ENCODE data around the gene KCNQ2.
A peak's percentile ranks its signal among the peaks of the same experiment; 100 is the strongest.

The KCNQ2 gene

GRCh38 chr20:63409066-63409833, 63.2 kb downstream of the KCNQ2 start:
- no peak overlapping the region for H3K4me2 ChIP-seq (ENCODE audit: insufficient read depth, low read length, poor library complexity, severe bottlenecking)
- H3K4me1 ChIP-seq (ENCODE audit: control insufficient read depth in 2 of 2, insufficient read depth in 1 of 2, low read depth in 1 of 2, low read length in 2 of 2), result peaks cover 2 to 11% of the 10 kb centered on the region in 2 donors
- H2BK5ac ChIP-seq (ENCODE audit: low read length), result peak overlapping the region; percentile 75
- no peak overlapping the region for H3K27ac ChIP-seq (replicated peaks; ENCODE audit: low read length)
- H3K4ac ChIP-seq (ENCODE audit: low read length), result no peak overlapping the region
- H4K91ac ChIP-seq (ENCODE audit: low read depth, low read length, poor library complexity), result peak overlapping the region; percentile 38
- H3K23ac ChIP-seq (ENCODE audit: low read depth, low read length, poor library complexity), result peak overlapping the region; percentile 8
- no peaks in the 10 kb centered on the region for H3K79me1 ChIP-seq (ENCODE audit: low read depth, low read length)
- H3K36me3 ChIP-seq (replicated peaks in 1 of 2; ENCODE audit: control insufficient read depth in 2 of 2, insufficient read depth in 2 of 2, low read length in 2 of 2), result peaks cover 2 to 3% of the 10 kb centered on the region in 2 donors
- H3K18ac ChIP-seq (ENCODE audit: low read length), result peak overlapping the region; percentile 64
- H3K9me3 ChIP-seq (replicated peaks in 1 of 2; ENCODE audit: control insufficient read depth in 2 of 2, insufficient read depth in 1 of 2, low read depth in 1 of 2, low read length in 2 of 2), result peaks cover 0 to 2% of the 10 kb centered on the region in 2 donors
- peak overlapping the region; percentile 92 for H2BK15ac ChIP-seq (ENCODE audit: low read length)
- no peaks in the 10 kb centered on the region for H3K27me3 ChIP-seq (ENCODE audit: control insufficient read depth in 3 of 3, insufficient read depth in 3 of 3, low read depth in 1 of 3, low read length in 3 of 3)
- H4K8ac ChIP-seq (ENCODE audit: low read depth, low read length), result no peak overlapping the region
- DNase-seq (ENCODE audit: low spot score), result no peak
- H2BK12ac ChIP-seq (ENCODE audit: low read length), result no peak overlapping the region
- H2AK5ac ChIP-seq (ENCODE audit: low read depth, low read length), result peak overlapping the region; percentile 86
- H2BK120ac ChIP-seq (ENCODE audit: low read depth, low read length), result peak overlapping the region; percentile 61
- H3K9ac ChIP-seq (ENCODE audit: low read depth, low read length, poor library complexity), result peak overlapping the region; percentile 21
- H3K4me3 ChIP-seq (ENCODE audit: low read length in 2 of 2), result peak overlapping the region in 1 of 2 donors; percentile 49
- WGBS, 2 donors (ENCODE audit: extremely low coverage in 2 of 2, insufficient read length in 2 of 2, insufficient replicate concordance in 1 of 2), result no CpG with 5 or more reads among the region's 21 CpGs
- H3K14ac ChIP-seq (ENCODE audit: low read length), result peak overlapping the region; percentile 38
- H2AFZ ChIP-seq (ENCODE audit: low read length), result no peak overlapping the region

- H3K23ac ChIP-seq (ENCODE audit: low read depth, low read length, poor library complexity), result no peak overlapping the region
- H2BK120ac ChIP-seq (ENCODE audit: low read depth, low read length), result peak overlapping the region; percentile 61
- H3K9ac ChIP-seq (ENCODE audit: low read depth, low read length, poor library complexity), result no peak overlapping the region
- no peak overlapping the region for H2BK12ac ChIP-seq (ENCODE audit: low read length)
- H4K91ac ChIP-seq (ENCODE audit: low read depth, low read length, poor library complexity), result no peak overlapping the region
- H2BK5ac ChIP-seq (ENCODE audit: low read length), result peak overlapping the region; percentile 75
- H3K18ac ChIP-seq (ENCODE audit: low read length), result peak overlapping the region; percentile 64
- no peak overlapping the region for H3K4me2 ChIP-seq (ENCODE audit: insufficient read depth, low read length, poor library complexity, severe bottlenecking)
- no peak overlapping the region for H3K27ac ChIP-seq (replicated peaks; ENCODE audit: low read length)
- no peak for DNase-seq (ENCODE audit: low spot score)
- no peak overlapping the region for H3K4me3 ChIP-seq (ENCODE audit: low read length in 2 of 2)
- H2AK5ac ChIP-seq (ENCODE audit: low read depth, low read length), result peak overlapping the region; percentile 92
- peaks cover under 1% of the 10 kb centered on the region for H3K79me1 ChIP-seq (ENCODE audit: low read depth, low read length)
- H2BK15ac ChIP-seq (ENCODE audit: low read length), result peak overlapping the region; percentile 75
- no peak overlapping the region for H4K8ac ChIP-seq (ENCODE audit: low read depth, low read length)
- no peak overlapping the region for H2AFZ ChIP-seq (ENCODE audit: low read length)
- no peaks in the 10 kb centered on the region for H3K27me3 ChIP-seq (ENCODE audit: control insufficient read depth in 3 of 3, insufficient read depth in 3 of 3, low read depth in 1 of 3, low read length in 3 of 3)
- peaks cover 2 to 11% of the 10 kb centered on the region in 2 donors for H3K4me1 ChIP-seq (ENCODE audit: control insufficient read depth in 2 of 2, insufficient read depth in 1 of 2, low read depth in 1 of 2, low read length in 2 of 2)
- no peak overlapping the region for H3K14ac ChIP-seq (ENCODE audit: low read length)
- peaks cover 0 to 2% of the 10 kb centered on the region in 2 donors for H3K9me3 ChIP-seq (replicated peaks in 1 of 2; ENCODE audit: control insufficient read depth in 2 of 2, insufficient read depth in 1 of 2, low read depth in 1 of 2, low read length in 2 of 2)
- H3K4ac ChIP-seq (ENCODE audit: low read length), result no peak overlapping the region
- WGBS, 2 donors (ENCODE audit: extremely low coverage in 2 of 2, insufficient read length in 2 of 2, insufficient replicate concordance in 1 of 2), result no CpG with 5 or more reads among the region's 21 CpGs
- peaks cover 2 to 3% of the 10 kb centered on the region in 2 donors for H3K36me3 ChIP-seq (replicated peaks in 1 of 2; ENCODE audit: control insufficient read depth in 2 of 2, insufficient read depth in 2 of 2, low read length in 2 of 2)
Measured at GRCh38 chr20:63408684-63409046, 63.8 kb downstream of the KCNQ2 start.

GRCh38 chr20:63407928-63408683, 64.3 kb downstream of the KCNQ2 start:
- H3K9me3 ChIP-seq (replicated peaks in 1 of 2; ENCODE audit: control insufficient read depth in 2 of 2, insufficient read depth in 1 of 2, low read depth in 1 of 2, low read length in 2 of 2), result peaks cover 0 to 6% of the 10 kb centered on the region in 2 donors
- H3K79me1 ChIP-seq (ENCODE audit: low read depth, low read length), result peaks cover 3% of the 10 kb centered on the region
- peak overlapping the region; percentile 64 for H3K18ac ChIP-seq (ENCODE audit: low read length)
- peaks cover 0 to 3% (median 0%) of the 10 kb centered on the region in 3 experiments for H3K27me3 ChIP-seq (ENCODE audit: control insufficient read depth in 3 of 3, insufficient read depth in 3 of 3, low read depth in 1 of 3, low read length in 3 of 3)
- peaks cover 2 to 3% of the 10 kb centered on the region in 2 donors for H3K36me3 ChIP-seq (replicated peaks in 1 of 2; ENCODE audit: control insufficient read depth in 2 of 2, insufficient read depth in 2 of 2, low read length in 2 of 2)
- H3K4me1 ChIP-seq (ENCODE audit: control insufficient read depth in 2 of 2, insufficient read depth in 1 of 2, low read depth in 1 of 2, low read length in 2 of 2), result peaks cover 7 to 11% of the 10 kb centered on the region in 2 donors
- no peak for DNase-seq (ENCODE audit: low spot score)
- no peak overlapping the region for H2AFZ ChIP-seq (ENCODE audit: low read length)
- H4K8ac ChIP-seq (ENCODE audit: low read depth, low read length), result no peak overlapping the region
- H3K9ac ChIP-seq (ENCODE audit: low read depth, low read length, poor library complexity), result peak overlapping the region; percentile 21
- peak overlapping the region; percentile 75 for H2BK15ac ChIP-seq (ENCODE audit: low read length)
- peak overlapping the region; percentile 61 for H2BK120ac ChIP-seq (ENCODE audit: low read depth, low read length)
- H3K4me3 ChIP-seq (ENCODE audit: low read length in 2 of 2), result no peak overlapping the region
- peak overlapping the region; percentile 92 for H2AK5ac ChIP-seq (ENCODE audit: low read depth, low read length)
- no peak overlapping the region for H3K4ac ChIP-seq (ENCODE audit: low read length)
- WGBS, 2 donors (ENCODE audit: extremely low coverage in 2 of 2, insufficient read length in 2 of 2, insufficient replicate concordance in 1 of 2), result no CpG with 5 or more reads among the region's 27 CpGs
- H3K27ac ChIP-seq (replicated peaks; ENCODE audit: low read length), result no peak overlapping the region
- peak overlapping the region; percentile 85 for H3K23ac ChIP-seq (ENCODE audit: low read depth, low read length, poor library complexity)
- H2BK12ac ChIP-seq (ENCODE audit: low read length), result no peak overlapping the region
- H2BK5ac ChIP-seq (ENCODE audit: low read length), result no peak overlapping the region
- H3K4me2 ChIP-seq (ENCODE audit: insufficient read depth, low read length, poor library complexity, severe bottlenecking), result no peak overlapping the region
- no peak overlapping the region for H4K91ac ChIP-seq (ENCODE audit: low read depth, low read length, poor library complexity)
- H3K14ac ChIP-seq (ENCODE audit: low read length), result no peak overlapping the region

Data from neuronal stem cell (in vitro differentiated cells).